Measurements from ENCODE around the gene FGF21.

DNA sequence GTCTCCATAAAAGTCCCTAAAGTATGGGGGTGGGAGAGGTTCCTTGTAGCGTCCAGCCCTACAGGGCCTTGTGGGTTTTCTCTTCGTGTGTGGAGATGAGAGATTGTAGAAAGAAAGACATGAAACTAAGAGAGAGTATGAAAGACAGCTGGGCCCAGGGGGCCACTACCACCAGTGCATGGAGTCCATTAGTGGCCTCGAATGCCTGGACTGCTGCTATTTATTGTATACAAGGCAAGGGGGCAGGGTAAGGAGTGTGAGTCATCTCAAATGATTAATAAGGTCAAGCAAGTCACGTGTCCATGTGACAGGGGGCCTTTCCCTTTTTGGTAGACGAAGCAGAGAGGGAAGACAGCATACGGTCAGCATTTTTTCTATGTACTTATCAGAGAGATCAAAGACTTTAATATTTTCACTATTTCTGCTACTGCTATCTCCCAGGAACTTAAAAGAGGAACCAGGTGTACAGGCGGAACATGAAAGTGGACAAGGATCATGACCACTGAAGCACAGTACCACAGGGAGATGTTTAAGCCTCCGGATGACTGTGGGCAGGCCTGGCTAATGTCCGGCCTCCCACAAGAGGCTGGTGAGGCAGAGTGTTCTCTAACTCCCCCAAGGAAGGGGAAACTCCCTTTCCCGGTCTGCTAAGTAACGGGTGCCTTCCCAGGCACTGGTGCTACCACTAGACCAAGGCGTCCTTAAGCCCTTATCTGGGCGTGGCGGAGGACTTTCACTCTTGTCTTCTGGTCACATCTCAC, 25.5 kb downstream of the FGF21 start:
- TF ChIP-seq, protein P1, sequence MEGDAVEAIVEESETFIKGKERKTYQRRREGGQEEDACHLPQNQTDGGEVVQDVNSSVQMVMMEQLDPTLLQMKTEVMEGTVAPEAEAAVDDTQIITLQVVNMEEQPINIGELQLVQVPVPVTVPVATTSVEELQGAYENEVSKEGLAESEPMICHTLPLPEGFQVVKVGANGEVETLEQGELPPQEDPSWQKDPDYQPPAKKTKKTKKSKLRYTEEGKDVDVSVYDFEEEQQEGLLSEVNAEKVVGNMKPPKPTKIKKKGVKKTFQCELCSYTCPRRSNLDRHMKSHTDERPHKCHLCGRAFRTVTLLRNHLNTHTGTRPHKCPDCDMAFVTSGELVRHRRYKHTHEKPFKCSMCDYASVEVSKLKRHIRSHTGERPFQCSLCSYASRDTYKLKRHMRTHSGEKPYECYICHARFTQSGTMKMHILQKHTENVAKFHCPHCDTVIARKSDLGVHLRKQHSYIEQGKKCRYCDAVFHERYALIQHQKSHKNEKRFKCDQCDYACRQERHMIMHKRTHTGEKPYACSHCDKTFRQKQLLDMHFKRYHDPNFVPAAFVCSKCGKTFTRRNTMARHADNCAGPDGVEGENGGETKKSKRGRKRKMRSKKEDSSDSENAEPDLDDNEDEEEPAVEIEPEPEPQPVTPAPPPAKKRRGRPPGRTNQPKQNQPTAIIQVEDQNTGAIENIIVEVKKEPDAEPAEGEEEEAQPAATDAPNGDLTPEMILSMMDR (IDR thresholded peaks at IDR 0.05; ENCODE audit: borderline replicate concordance, extremely low read depth, low read length, poor library complexity, severe bottlenecking) = no peak
- TF ChIP-seq EZH2 (IDR thresholded peaks at IDR 0.05; ENCODE audit: borderline replicate concordance, low read depth, low read length, severe bottlenecking) = no peak
